GM12891 (cell line): ENCODE measurements around the gene PPP1R18.
"Not testable (repeated sequence)": the region's sequence is repeated elsewhere in the genome, so short reads cannot be mapped to it uniquely, and the experiment has no call there.

Experiments used
- DNase-seq: peaks from one replicate; pipeline ENCODE4 v3.0.0; 2011; ENCODE audit warnings: low spot score; ENCODE audit not compliant: insufficient read length
- FAIRE-seq: peaks from 2 replicates; lab custom pipeline; 2011; peaks lifted over from hg19 to GRCh38; lab: Jason Lieb, UNC
- PAX5 ChIP-seq: IDR thresholded peaks from 2 replicates; pipeline ENCODE4 v1.6.1; 2011; ENCODE audit warnings: low read length, moderate library complexity, mild to moderate bottlenecking; ENCODE audit not compliant: insufficient read depth, severe bottlenecking
- POLR2A ChIP-seq: IDR thresholded peaks from 2 replicates; pipeline ENCODE4 v1.6.1; 2011; ENCODE audit warnings: low read depth, low read length, control low read depth
- POLR2AphosphoS5 ChIP-seq: IDR thresholded peaks from 2 replicates; pipeline ENCODE4 v1.6.1; 2011; ENCODE audit warnings: low read depth, low read length, control low read depth
- POU2F2 ChIP-seq: IDR thresholded peaks from 2 replicates; pipeline ENCODE4 v1.6.1; 2011; ENCODE audit warnings: low read depth, mild to moderate bottlenecking, control low read depth, low read length, moderate library complexity
- SPI1 ChIP-seq: IDR thresholded peaks from 2 replicates; pipeline ENCODE4 v1.6.1; 2011; ENCODE audit warnings: low read depth, low read length, control low read depth
- TAF1 ChIP-seq: IDR thresholded peaks from 2 replicates; pipeline ENCODE4 v1.6.1; 2011; ENCODE audit warnings: low read depth, low read length, control low read depth

Gene PPP1R18

GRCh38 chr6:30719356-30719755 lies 32.9 kb upstream of the PPP1R18 start:
- no peak for TF ChIP-seq PAX5
- no peak for TF ChIP-seq TAF1
- no peak for TF ChIP-seq POLR2A
- TF ChIP-seq POLR2AphosphoS5: no peak
- TF ChIP-seq SPI1: no peak
- no peak for TF ChIP-seq POU2F2
- FAIRE-seq (no peak), DNase-seq (no peak)

GRCh38 chr6:30717845-30718720 lies 31.6 kb upstream of the PPP1R18 start:
- DNase-seq, FAIRE-seq: not testable (repeated sequence)

GRCh38 chr6:30717129-30717844 lies 30.8 kb upstream of the PPP1R18 start, which contains the start of gene MDC1:
Gene MDC1, minus strand, starts transcription at chr6:30717281. Its CDS starts 2,106 bp downstream, at chr6:30715175.
- peak; percentile 75 for TF ChIP-seq PAX5
- peak; percentile 96 for TF ChIP-seq TAF1
- TF ChIP-seq POLR2A: peak; percentile 97
- no peak for TF ChIP-seq SPI1
- TF ChIP-seq POLR2AphosphoS5: peak; percentile 89
- peak; percentile 81 for TF ChIP-seq POU2F2
- FAIRE-seq (peak; percentile 99), DNase-seq (peak; percentile 79)

- no peak for DNase-seq
- TF ChIP-seq POLR2AphosphoS5 (no peak; the same call in 1 of the 2 replicates), PAX5 (no peak), SPI1 (no peak)
- FAIRE-seq: no peak
Measured at GRCh38 chr6:30716879-30717128, 30.4 kb upstream of the PPP1R18 start.

- no peak for TF ChIP-seq POLR2AphosphoS5
- no peak for TF ChIP-seq SPI1
- TF ChIP-seq POLR2A: no peak
- TF ChIP-seq POU2F2: no peak
- TF ChIP-seq PAX5: no peak
- TF ChIP-seq TAF1: no peak
- DNase-seq (no peak), FAIRE-seq (no peak)
Measured at GRCh38 chr6:30714263-30714662, 27.8 kb upstream of the PPP1R18 start.

GRCh38 chr6:30712441-30712945 lies 26.0 kb upstream of the PPP1R18 start:
- DNase-seq: no peak
- no peak for FAIRE-seq
- TF ChIP-seq TAF1 (no peak), SPI1 (no peak), POU2F2 (no peak), PAX5 (no peak)

GRCh38 chr6:30711758-30712380 lies 25.4 kb upstream of the PPP1R18 start:
- TF ChIP-seq SPI1: no peak
- peak; percentile 15; the same call in 1 of the 2 replicates for TF ChIP-seq POLR2AphosphoS5
- DNase-seq (no peak), FAIRE-seq (no peak)

- FAIRE-seq: peak; percentile 57
- no peak for DNase-seq
- TF ChIP-seq POLR2AphosphoS5: no peak
- no peak for TF ChIP-seq POLR2A
- no peak for TF ChIP-seq POU2F2
- no peak for TF ChIP-seq PAX5
- no peak for TF ChIP-seq SPI1
- no peak for TF ChIP-seq TAF1
Measured at GRCh38 chr6:30709101-30709868, 22.8 kb upstream of the PPP1R18 start.

- TF ChIP-seq PAX5 (no peak), POU2F2 (no peak), TAF1 (no peak), POLR2AphosphoS5 (no peak), SPI1 (no peak), POLR2A (no peak)
- no peak for FAIRE-seq
Measured at GRCh38 chr6:30707281-30707850, 20.9 kb upstream of the PPP1R18 start.

More at GRCh38 chr6:30707281-30707850, 20.9 kb upstream of the PPP1R18 start:
- DNase-seq: no peak
